SK-N-SH (cell line): ENCODE data around the gene AFAP1. TPM values are rescaled to one million over a fixed set of nuclear protein-coding genes. Genes with fewer than 3 reads are reported as not detected.

Experiments
- CTCF ChIA-PET: fragments of 300-600, 350-600 bp; formaldehyde crosslinking; extraction: SDS; loops from one replicate; lab custom pipeline; 2021; lab: Yijun Ruan, JAX
- POLR2A ChIA-PET: fragments of 350-600 bp; sonication (Branson Sonifier 250); formaldehyde crosslinking; extraction: SDS; loops from one replicate; lab custom pipeline; 2020; ENCODE audit warnings: antibody characterized with exemption, inconsistent platforms; lab: Yijun Ruan, JAX
- DNase-seq: peaks from one replicate; pipeline ENCODE4 v3.0.0; 2012
- H2AFZ ChIP-seq: fragments of 200-600 bp; sonication (generic); 2 replicates; pipeline ENCODE4 v1.8.1; 2016; ENCODE audit warnings: antibody characterized with exemption, mild to moderate bottlenecking, low read depth
- H3F3A ChIP-seq: fragments of 200-600 bp; sonication (generic); replicated peaks from 2 replicates; pipeline ENCODE3; 2016; ENCODE audit warnings: antibody characterized with exemption, mild to moderate bottlenecking; ENCODE audit not compliant: insufficient read depth
- H3K27ac ChIP-seq, 2 experiments: fragments of 200-500 bp in 1 of 2; fragments of 200-600 bp in 1 of 2; sonication (Bioruptor generic) in 1 of 2; sonication (generic), shearing (Covaris generic) in 1 of 2; 2 replicates each; pipeline versions ENCODE4 v1.5.1 to v1.6.1; 2014 to 2016; ENCODE audit warnings: low read depth in 2 of 2, inconsistent platforms in 1 of 2, low read length in 1 of 2, mild to moderate bottlenecking in 1 of 2, mixed read lengths in 1 of 2
- H3K27me3 ChIP-seq: fragments of 200-600 bp; sonication (generic), shearing (Covaris generic); 2 replicates; pipeline ENCODE4 v1.6.1; 2016; ENCODE audit warnings: mixed run types; ENCODE audit not compliant: insufficient read depth
- H3K36me3 ChIP-seq, 2 experiments: fragments of 200-500 bp in 1 of 2; fragments of 200-600 bp in 1 of 2; sonication (Bioruptor generic) in 1 of 2; sonication (generic) in 1 of 2; replicated peaks in 1 of 2; 2 replicates each; pipeline versions ENCODE3 to v1.5.1; 2014 to 2016; ENCODE audit warnings: low read length in 1 of 2, mild to moderate bottlenecking in 1 of 2; ENCODE audit not compliant: insufficient read depth in 2 of 2, control insufficient read depth in 1 of 2
- H3K4me1 ChIP-seq, 2 experiments: fragments of 200-500 bp in 1 of 2; fragments of 200-600 bp in 1 of 2; sonication (Bioruptor generic) in 1 of 2; sonication (generic), shearing (Covaris generic) in 1 of 2; 2 replicates each; pipeline versions ENCODE4 v1.5.1 to v1.6.1; 2014 to 2016; ENCODE audit warnings: low read depth in 1 of 2, low read length in 1 of 2, mixed run types in 1 of 2; ENCODE audit not compliant: insufficient read depth in 2 of 2, control insufficient read depth in 1 of 2
- H3K4me2 ChIP-seq: fragments of 200-600 bp; sonication (generic), shearing (Covaris generic); 2 replicates; pipeline ENCODE4 v1.6.1; 2017; ENCODE audit warnings: mixed run types
- H3K4me3 ChIP-seq, 2 experiments: fragments of 200-500 bp in 1 of 2; fragments of 200-600 bp in 1 of 2; sonication (Bioruptor generic) in 1 of 2; sonication (generic), shearing (Covaris generic) in 1 of 2; 2 replicates each; pipeline versions ENCODE4 v1.5.1 to v1.8.1; 2014 to 2016; ENCODE audit warnings: low read depth in 2 of 2, inconsistent platforms in 1 of 2, low read length in 1 of 2, mild to moderate bottlenecking in 1 of 2, mixed read lengths in 1 of 2, moderate library complexity in 1 of 2
- H3K79me2 ChIP-seq: fragments of 200-600 bp; sonication (generic); 2 replicates; pipeline ENCODE4 v1.8.1; 2017; ENCODE audit warnings: mild to moderate bottlenecking; ENCODE audit not compliant: insufficient read depth
- H3K9ac ChIP-seq: fragments of 200-600 bp; sonication (generic); 2 replicates; pipeline ENCODE4 v1.6.1; 2017; ENCODE audit warnings: mixed run types
- H3K9me2 ChIP-seq: fragments of 200-600 bp; sonication (generic); 2 replicates; pipeline ENCODE4 v1.6.1; 2017; ENCODE audit warnings: mixed run types
- H3K9me3 ChIP-seq: fragments of 200-600 bp; sonication (generic); 2 replicates; pipeline ENCODE4 v1.6.1; 2017; ENCODE audit warnings: mixed run types, mild to moderate bottlenecking, moderate library complexity
- H4K20me1 ChIP-seq: fragments of 200-600 bp; sonication (generic); 2 replicates; pipeline ENCODE4 v1.6.1; 2017; ENCODE audit warnings: mild to moderate bottlenecking, mixed run types; ENCODE audit not compliant: insufficient read depth
- CHD2 ChIP-seq: fragments of 150-350 bp; IDR thresholded peaks from 2 replicates; pipeline ENCODE4 v1.6.1; 2018; ENCODE audit warnings: low read length; ENCODE audit not compliant: partially characterized antibody
- CTCF ChIP-seq: fragments of 200-600 bp; sonication (generic); IDR thresholded peaks from 2 replicates; pipeline ENCODE4 v1.6.1; 2017; ENCODE audit warnings: antibody characterized with exemption, mild to moderate bottlenecking, moderate library complexity
- EP300 ChIP-seq, 2 experiments: IDR thresholded peaks; 2 replicates each; pipeline versions ENCODE4 v1.4.0 to v1.6.1; 2012; ENCODE audit warnings: borderline replicate concordance in 1 of 2, low read depth in 1 of 2, low read length in 1 of 2
- FOXJ3 ChIP-seq: sonication (generic); formaldehyde crosslinking; IDR thresholded peaks from 2 replicates; pipeline ENCODE4 v1.5.1; 2020; ENCODE audit warnings: mild to moderate bottlenecking, missing genetic modification reagents
- GABPA ChIP-seq: IDR thresholded peaks from 2 replicates; pipeline ENCODE4 v1.4.0; 2012; ENCODE audit warnings: low read depth, mild to moderate bottlenecking
- GATA2 ChIP-seq: sonication (generic); formaldehyde crosslinking; IDR thresholded peaks from 2 replicates; pipeline ENCODE4 v1.5.0; 2020; ENCODE audit warnings: mild to moderate bottlenecking, missing genetic modification reagents
- MAX ChIP-seq: IDR thresholded peaks from 2 replicates; pipeline ENCODE4 v1.4.0; 2012; ENCODE audit warnings: low read depth
- NFIC ChIP-seq: IDR thresholded peaks from 2 replicates; pipeline ENCODE4 v1.4.0; 2012; ENCODE audit warnings: borderline replicate concordance
- NRF1 ChIP-seq: IDR thresholded peaks from 2 replicates; pipeline ENCODE4 v1.6.1; 2012; ENCODE audit warnings: low read depth, mild to moderate bottlenecking, low read length
- PBX3 ChIP-seq: IDR thresholded peaks from 2 replicates; pipeline ENCODE4; 2012
- POLR2AphosphoS5 ChIP-seq: IDR thresholded peaks from 2 replicates; pipeline ENCODE4 v1.6.1; 2012; ENCODE audit warnings: low read depth, low read length
- RAD21 ChIP-seq: IDR thresholded peaks from 2 replicates; pipeline ENCODE4 v1.6.1; 2012; ENCODE audit warnings: mild to moderate bottlenecking, low read length
- RCOR1 ChIP-seq: fragments of 150-350 bp; IDR thresholded peaks from 2 replicates; pipeline ENCODE4 v1.6.1; 2017; ENCODE audit warnings: antibody characterized with exemption, low read length
- SMC3 ChIP-seq: IDR thresholded peaks from 2 replicates; pipeline ENCODE4 v1.6.1; 2012; ENCODE audit warnings: low read depth, low read length, improper control_type of control experiment
- TAF1 ChIP-seq: IDR thresholded peaks from 2 replicates; pipeline ENCODE4 v1.6.1; 2012; ENCODE audit warnings: low read depth, mild to moderate bottlenecking, low read length, moderate library complexity, borderline replicate concordance
- TCF12 ChIP-seq: IDR thresholded peaks from 2 replicates; pipeline ENCODE4 v1.4.0; 2012
- TEAD4 ChIP-seq: IDR thresholded peaks from 2 replicates; pipeline ENCODE4 v1.4.0; 2012; ENCODE audit warnings: mild to moderate bottlenecking, borderline replicate concordance; ENCODE audit not compliant: insufficient read depth
- USF1 ChIP-seq: IDR thresholded peaks from 2 replicates; pipeline ENCODE4 v1.4.0; 2012; ENCODE audit warnings: low read depth, borderline replicate concordance
- YY1 ChIP-seq: IDR thresholded peaks from 2 replicates; pipeline ENCODE4 v1.4.0; 2012; ENCODE audit warnings: low read depth, mild to moderate bottlenecking
- ZBTB33 ChIP-seq: IDR thresholded peaks from 2 replicates; pipeline ENCODE4 v1.4.0; 2012; ENCODE audit warnings: low read depth, borderline replicate concordance
- WGBS: methylation state at CpG from one replicate; pipeline ENCODE4 v1.1.6; 2017; ENCODE audit warnings: low lambda C conversion rate; 5-methylcytosine and 5-hydroxymethylcytosine counted together
- polyA plus RNA-seq, 3 experiments: library from polyadenylated mRNA; depleted of rRNA; stranded (reverse); fragments of >200 nt; gene quantifications; 2 replicates each; pipeline ENCODE4 v1.2.3, GENCODE V29; 2012

The AFAP1 gene
- polyA plus RNA-seq, 1 of the 3 experiments (the other 2 are of a cell fraction) = 67.9 TPM

GRCh38 chr4:7732263-7732662 is 207.4 kb downstream of the AFAP1 start:
- Histone ChIP-seq H2AFZ (no peak overlapping the region), H3K27ac (no peak overlapping the region), H3K9ac (no peak overlapping the region), H3F3A (no peaks in the 10 kb centered on the region), H3K27me3 (no peaks in the 10 kb centered on the region)
- TF ChIP-seq CTCF = no peak
- no peak for TF ChIP-seq CHD2
- TF ChIP-seq USF1 = no peak
- no peak for TF ChIP-seq FOXJ3 (CRISPR knock-in tag)
- TF ChIP-seq RCOR1 = no peak
- TF ChIP-seq GATA2 (CRISPR knock-in tag) = no peak
- TF ChIP-seq YY1 = no peak
- TF ChIP-seq TEAD4 = no peak
- TF ChIP-seq RAD21 = no peak
- TF ChIP-seq GABPA = no peak
- no peak for TF ChIP-seq POLR2AphosphoS5
- TF ChIP-seq TAF1 = no peak
- no peak for TF ChIP-seq MAX
- no peak for TF ChIP-seq SMC3
- no peak for TF ChIP-seq NRF1
- TF ChIP-seq NFIC = no peak
- TF ChIP-seq EP300 (IDR thresholded peaks at IDR 0.05; ENCODE audit: borderline replicate concordance in 1 of 2, low read depth in 1 of 2, low read length in 1 of 2) = no peak
- no peak for TF ChIP-seq PBX3
- no peak for TF ChIP-seq ZBTB33
- no peak for TF ChIP-seq TCF12
- TF ChIP-seq, all 33 proteins: peak for 0
- Histone ChIP-seq H3K9me2 (no peaks in the 10 kb centered on the region), H3K9me3 (no peaks in the 10 kb centered on the region), H3K36me3 (no peaks in the 10 kb centered on the region), H3K79me2 (no peaks in the 10 kb centered on the region), H3K4me1 (no peaks in the 10 kb centered on the region), H4K20me1 (no peaks in the 10 kb centered on the region), H3K4me2 (no peak overlapping the region), H3K4me3 (no peak overlapping the region)
- ChIA-PET POLR2A (no interaction called here), CTCF (interaction anchor here (1.0 to 3.6 kb wide), 2 partner anchors 12 to 540 kb away, joined by 3 to 23 read pairs; no protein-coding TSS in a partner anchor)
- WGBS = 84% methylated on average over 9 of the region's 9 CpGs
- DNase-seq = no peak
